ENCODE results near the gene ALDH3B1. TPM values are rescaled to one million over a fixed set of nuclear protein-coding genes. Genes with fewer than 3 reads are reported as not detected.

The ALDH3B1 gene
- total RNA-seq, 1 donor from 2014 or later: 42.8 TPM

- intact Hi-C loops (cut with DNase I): loop anchor here (10.0 kb wide), 1 partner anchor 427 kb away; no protein-coding TSS in a partner anchor
- no peak for DNase-seq (ENCODE audit: low spot score in 2 of 2)
- H3K9me3 ChIP-seq: no peaks in the 10 kb centered on the region
- TF ChIP-seq, protein P1, sequence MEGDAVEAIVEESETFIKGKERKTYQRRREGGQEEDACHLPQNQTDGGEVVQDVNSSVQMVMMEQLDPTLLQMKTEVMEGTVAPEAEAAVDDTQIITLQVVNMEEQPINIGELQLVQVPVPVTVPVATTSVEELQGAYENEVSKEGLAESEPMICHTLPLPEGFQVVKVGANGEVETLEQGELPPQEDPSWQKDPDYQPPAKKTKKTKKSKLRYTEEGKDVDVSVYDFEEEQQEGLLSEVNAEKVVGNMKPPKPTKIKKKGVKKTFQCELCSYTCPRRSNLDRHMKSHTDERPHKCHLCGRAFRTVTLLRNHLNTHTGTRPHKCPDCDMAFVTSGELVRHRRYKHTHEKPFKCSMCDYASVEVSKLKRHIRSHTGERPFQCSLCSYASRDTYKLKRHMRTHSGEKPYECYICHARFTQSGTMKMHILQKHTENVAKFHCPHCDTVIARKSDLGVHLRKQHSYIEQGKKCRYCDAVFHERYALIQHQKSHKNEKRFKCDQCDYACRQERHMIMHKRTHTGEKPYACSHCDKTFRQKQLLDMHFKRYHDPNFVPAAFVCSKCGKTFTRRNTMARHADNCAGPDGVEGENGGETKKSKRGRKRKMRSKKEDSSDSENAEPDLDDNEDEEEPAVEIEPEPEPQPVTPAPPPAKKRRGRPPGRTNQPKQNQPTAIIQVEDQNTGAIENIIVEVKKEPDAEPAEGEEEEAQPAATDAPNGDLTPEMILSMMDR (IDR thresholded peaks at IDR 0.05): no peak
- no peaks in the 10 kb centered on the region for H3K27me3 ChIP-seq
- no peak overlapping the region for H3K4me3 ChIP-seq
- no peaks in the 10 kb centered on the region for H3K36me3 ChIP-seq
- H3K27ac ChIP-seq: no peak overlapping the region
- peaks cover 0 to 9% of the 10 kb centered on the region in 2 donors for H3K4me1 ChIP-seq
Observed at GRCh38 chr11:68017980-68018729, 8.0 kb downstream of the ALDH3B1 start.

DNA sequence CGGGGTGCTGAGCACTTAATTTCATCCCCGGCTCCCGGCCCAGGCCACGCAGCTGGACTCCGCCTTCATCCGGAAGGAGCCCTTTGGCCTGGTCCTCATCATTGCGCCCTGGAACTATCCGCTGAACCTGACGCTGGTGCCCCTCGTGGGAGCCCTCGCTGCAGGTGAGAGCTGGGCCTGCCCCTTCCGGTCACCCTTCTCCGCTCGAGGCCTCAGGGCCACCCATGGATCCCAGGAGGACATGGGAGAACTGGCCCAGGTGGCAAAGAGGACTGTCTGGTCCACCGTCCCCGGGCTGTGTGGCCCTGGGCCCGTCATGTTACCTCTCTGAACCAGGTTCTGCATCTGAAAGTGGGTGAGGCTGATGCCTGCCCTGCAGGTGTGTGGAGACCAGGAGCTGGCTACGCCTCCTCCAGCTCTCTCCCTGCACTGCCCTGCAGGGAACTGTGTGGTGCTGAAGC is 8.6 kb downstream of the ALDH3B1 start:
- Histone ChIP-seq H3K4me1 (peaks cover 0 to 7% of the 10 kb centered on the region in 2 donors), H3K4me3 (no peak overlapping the region), H3K27me3 (no peaks in the 10 kb centered on the region), H3K9me3 (no peaks in the 10 kb centered on the region), H3K36me3 (no peaks in the 10 kb centered on the region), H3K27ac (no peak overlapping the region)
- DNase-seq (ENCODE audit: low spot score in 2 of 2): no peak
- TF ChIP-seq, protein P1 (IDR thresholded peaks at IDR 0.05): no peak
- intact Hi-C loops (cut with DNase I): loop anchor here (10.0 kb wide), 1 partner anchor 426 kb away; no protein-coding TSS in a partner anchor

DNA sequence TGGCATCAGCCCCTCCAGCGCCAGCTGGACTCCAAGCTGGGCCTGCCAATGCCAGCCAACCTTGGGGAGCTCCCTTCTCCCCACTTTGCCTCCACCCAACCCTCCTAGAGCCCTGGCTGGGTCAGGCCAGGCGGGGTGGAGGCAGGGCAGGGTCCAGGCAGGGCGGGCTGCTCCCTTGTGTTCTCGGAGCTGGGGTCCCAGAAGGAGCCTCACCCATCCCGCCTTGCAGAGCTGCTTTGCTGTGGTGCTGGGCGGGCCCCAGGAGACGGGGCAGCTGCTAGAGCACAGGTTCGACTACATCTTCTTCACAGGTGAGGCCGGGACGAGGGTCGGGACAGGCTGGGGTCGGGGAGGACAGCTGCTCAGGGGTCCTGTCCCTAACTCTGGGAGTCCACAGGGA is 9.4 kb downstream of the ALDH3B1 start:
- Histone ChIP-seq H3K27ac (no peak overlapping the region), H3K9me3 (no peaks in the 10 kb centered on the region), H3K27me3 (no peaks in the 10 kb centered on the region), H3K4me1 (peaks cover 0 to 3% of the 10 kb centered on the region in 2 donors), H3K36me3 (peaks cover 5 to 6% of the 10 kb centered on the region in 2 donors), H3K4me3 (no peak overlapping the region)
- intact Hi-C loops (cut with DNase I): loop anchor here (10.0 kb wide), 1 partner anchor 425 kb away; no protein-coding TSS in a partner anchor
- DNase-seq (ENCODE audit: low spot score in 2 of 2): no peak
- TF ChIP-seq, protein P1 (IDR thresholded peaks at IDR 0.05): no peak

GRCh38 chr11:68020575-68020974 is 10.4 kb downstream of the ALDH3B1 start:
- Histone ChIP-seq H3K36me3 (peaks cover 5 to 13% of the 10 kb centered on the region in 2 donors), H3K9me3 (no peaks in the 10 kb centered on the region), H3K27ac (no peak overlapping the region), H3K4me3 (no peak overlapping the region), H3K27me3 (no peaks in the 10 kb centered on the region), H3K4me1 (no peaks in the 10 kb centered on the region)
- TF ChIP-seq, protein P1 (IDR thresholded peaks at IDR 0.05): peak in 1 of 3 experiments; percentile 6
- no peak for DNase-seq (ENCODE audit: low spot score in 2 of 2)
- intact Hi-C loops (cut with DNase I): no loop called here

DNA sequence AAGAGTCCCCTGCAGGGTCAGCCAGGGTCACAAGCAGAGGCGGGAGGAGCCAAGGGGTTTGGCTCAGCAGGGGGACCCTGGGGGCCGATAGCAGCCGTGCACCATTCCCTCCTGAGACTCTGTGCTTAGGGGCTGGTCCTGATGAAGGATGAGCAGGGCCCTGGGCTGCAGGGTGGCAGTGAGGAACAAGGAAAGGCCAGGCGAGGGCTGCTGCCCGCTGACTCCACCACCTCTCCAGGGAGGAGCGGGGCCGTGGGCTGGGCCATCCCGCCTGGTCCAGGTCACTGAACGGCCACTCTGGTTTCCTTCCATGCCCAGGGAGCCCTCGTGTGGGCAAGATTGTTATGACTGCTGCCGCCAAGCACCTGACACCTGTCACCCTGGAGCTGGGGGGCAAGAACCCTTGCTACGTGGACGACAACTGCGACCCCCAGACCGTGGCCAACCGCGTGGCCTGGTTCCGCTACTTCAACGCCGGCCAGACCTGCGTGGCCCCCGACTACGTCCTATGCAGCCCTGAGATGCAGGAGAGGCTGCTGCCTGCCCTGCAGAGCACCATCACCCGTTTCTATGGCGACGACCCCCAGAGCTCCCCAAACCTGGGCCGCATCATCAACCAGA is 11.2 kb downstream of the ALDH3B1 start:
- Histone ChIP-seq H3K27ac (no peak overlapping the region), H3K9me3 (no peaks in the 10 kb centered on the region), H3K4me1 (no peaks in the 10 kb centered on the region), H3K27me3 (no peaks in the 10 kb centered on the region), H3K4me3 (no peak overlapping the region), H3K36me3 (peaks cover 5 to 13% of the 10 kb centered on the region in 2 donors)
- intact Hi-C loops (cut with DNase I): no loop called here
- DNase-seq (ENCODE audit: low spot score in 2 of 2): no peak
- TF ChIP-seq, protein P1 (IDR thresholded peaks at IDR 0.05): no peak
